H9 (cell line): ENCODE results near the gene ULK4. TPM values are rescaled to one million over a fixed set of nuclear protein-coding genes. Genes with fewer than 3 reads are reported as not detected.
A peak's percentile ranks its signal among the peaks of the same experiment; 100 is the strongest.

Experiments used
- DNase-seq: peaks from one replicate; pipeline ENCODE4 v3.0.0-alpha.2; 2017
- H2AFZ ChIP-seq: one replicate; pipeline ENCODE4 v1.6.1; 2013; ENCODE audit warnings: mild to moderate bottlenecking, low read length, control low read depth, moderate library complexity
- H2AK5ac ChIP-seq: 2 replicates; pipeline ENCODE4 v1.6.1; 2013; ENCODE audit warnings: low read length, control low read depth, mixed read lengths; ENCODE audit not compliant: insufficient read length
- H2BK120ac ChIP-seq: one replicate; pipeline ENCODE4 v1.6.1; 2013; ENCODE audit warnings: low read depth, mild to moderate bottlenecking, low read length, control low read depth, inconsistent platforms; ENCODE audit not compliant: poor library complexity, severe bottlenecking
- H2BK12ac ChIP-seq: 2 replicates; pipeline ENCODE4 v1.6.1; 2013; ENCODE audit warnings: low read length, control low read depth, mixed read lengths, low read depth; ENCODE audit not compliant: insufficient read length
- H2BK15ac ChIP-seq: 2 replicates; pipeline ENCODE4 v1.6.1; 2013; ENCODE audit warnings: low read depth, low read length, control low read depth
- H2BK20ac ChIP-seq: one replicate; pipeline ENCODE4 v1.6.1; 2013; ENCODE audit warnings: low read depth, mild to moderate bottlenecking, low read length, control low read depth, inconsistent platforms; ENCODE audit not compliant: poor library complexity, severe bottlenecking
- H2BK5ac ChIP-seq: 2 replicates; pipeline ENCODE4 v1.6.1; 2013; ENCODE audit warnings: low read length, control low read depth, mixed read lengths; ENCODE audit not compliant: insufficient read length
- H3K14ac ChIP-seq: 2 replicates; pipeline ENCODE4 v1.6.1; 2013; ENCODE audit warnings: low read length, control low read depth; ENCODE audit not compliant: insufficient read depth
- H3K18ac ChIP-seq: 2 replicates; pipeline ENCODE4 v1.6.1; 2013; ENCODE audit warnings: low read depth, mild to moderate bottlenecking, mixed read lengths, low read length, control low read depth; ENCODE audit not compliant: insufficient read length
- H3K23ac ChIP-seq: 2 replicates; pipeline ENCODE4 v1.6.1; 2013; ENCODE audit warnings: low read length, control low read depth, mixed read lengths, low read depth; ENCODE audit not compliant: insufficient read length
- H3K23me2 ChIP-seq: 2 replicates; pipeline ENCODE4 v1.6.1; 2013; ENCODE audit warnings: low read depth, mild to moderate bottlenecking, mixed read lengths, low read length, control low read depth; ENCODE audit not compliant: insufficient read length, poor library complexity, severe bottlenecking
- H3K27ac ChIP-seq: 2 replicates; pipeline ENCODE4 v1.5.1; 2013; ENCODE audit warnings: low read length, control low read depth, mixed read lengths, low read depth; ENCODE audit not compliant: insufficient read length
- H3K27me3 ChIP-seq: 2 replicates; pipeline ENCODE4 v1.6.1; 2013; ENCODE audit warnings: low read length, control low read depth, inconsistent platforms; ENCODE audit not compliant: insufficient read depth
- H3K4ac ChIP-seq: 2 replicates; pipeline ENCODE4 v1.6.1; 2013; ENCODE audit warnings: low read depth, mild to moderate bottlenecking, control low read depth, inconsistent platforms, low read length, moderate library complexity
- H3K4me1 ChIP-seq: 2 replicates; pipeline ENCODE4 v1.6.1; 2013; ENCODE audit warnings: low read length, control low read depth, inconsistent platforms; ENCODE audit not compliant: insufficient read depth
- H3K4me2 ChIP-seq: 2 replicates; pipeline ENCODE4 v1.6.1; 2013; ENCODE audit warnings: low read length, control low read depth, mixed read lengths; ENCODE audit not compliant: insufficient read length, insufficient read depth
- H3K56ac ChIP-seq: 2 replicates; pipeline ENCODE4 v1.6.1; 2013; ENCODE audit warnings: low read depth, mild to moderate bottlenecking, mixed read lengths, low read length, control low read depth; ENCODE audit not compliant: insufficient read length
- H3K79me1 ChIP-seq: 2 replicates; pipeline ENCODE4 v1.6.1; 2013; ENCODE audit warnings: low read depth, mild to moderate bottlenecking, moderate library complexity, low read length, control low read depth, inconsistent platforms; ENCODE audit not compliant: insufficient read depth, poor library complexity, severe bottlenecking
- H3K79me2 ChIP-seq: 2 replicates; pipeline ENCODE4 v1.6.1; 2013; ENCODE audit warnings: low read length, control low read depth, inconsistent platforms; ENCODE audit not compliant: insufficient read depth
- H3K9ac ChIP-seq: 2 replicates; pipeline ENCODE4 v1.6.1; 2013; ENCODE audit warnings: low read length, control low read depth, mixed read lengths; ENCODE audit not compliant: insufficient read length; ENCODE audit errors: extremely low read depth
- H3K9me3 ChIP-seq: one replicate; pipeline ENCODE4 v1.6.1; 2013; ENCODE audit warnings: low read depth, low read length, inconsistent platforms; ENCODE audit not compliant: control insufficient read depth
- H3T11ph ChIP-seq: one replicate; pipeline ENCODE4 v1.6.1; 2013; ENCODE audit warnings: mild to moderate bottlenecking, low read length, control low read depth, inconsistent platforms
- H4K20me1 ChIP-seq: one replicate; pipeline ENCODE4 v1.6.1; 2013; ENCODE audit not compliant: control insufficient read depth, insufficient read length, insufficient read depth
- H4K5ac ChIP-seq: 2 replicates; pipeline ENCODE4 v1.6.1; 2013; ENCODE audit warnings: low read depth, mild to moderate bottlenecking, mixed read lengths, low read length, control low read depth; ENCODE audit not compliant: insufficient read length
- H4K8ac ChIP-seq: replicated peaks from 2 replicates; pipeline ENCODE4 v1.6.1; 2013; ENCODE audit warnings: low read length, control low read depth, mixed read lengths, low read depth; ENCODE audit not compliant: insufficient read length
- H4K91ac ChIP-seq: 2 replicates; pipeline ENCODE4 v1.6.1; 2013; ENCODE audit warnings: low read depth, mild to moderate bottlenecking, moderate library complexity, mixed read lengths, low read length, control low read depth; ENCODE audit not compliant: insufficient read length
- H3K27ac Mint-ChIP-seq, 3 experiments: 2 replicates in 2 of 3; 3 replicates in 1 of 3; pipeline ENCODE4 v1.8.0; 2020 to 2021; ENCODE audit warnings: mixed read lengths in 3 of 3, mild to moderate bottlenecking in 1 of 3, moderate library complexity in 1 of 3
- H3K27me3 Mint-ChIP-seq: 2 replicates; pipeline ENCODE4 v1.8.0; 2021; ENCODE audit warnings: low read depth, mild to moderate bottlenecking, moderate library complexity, mixed read lengths
- H3K36me3 Mint-ChIP-seq, 3 experiments: 2 replicates in 2 of 3; 3 replicates in 1 of 3; pipeline ENCODE4 v1.8.0; 2020 to 2021; ENCODE audit warnings: low read depth in 3 of 3, mixed read lengths in 3 of 3; ENCODE audit not compliant: insufficient read depth in 1 of 3
- H3K4me1 Mint-ChIP-seq, 2 experiments: 2 replicates each; pipeline ENCODE4 v1.8.0; 2020; ENCODE audit warnings: mixed read lengths in 2 of 2
- H3K4me3 Mint-ChIP-seq, 2 experiments: 2 replicates in 1 of 2; 3 replicates in 1 of 2; pipeline ENCODE4 v1.8.0; 2020 to 2021; ENCODE audit warnings: mild to moderate bottlenecking in 2 of 2, mixed read lengths in 2 of 2, moderate library complexity in 1 of 2
- H3K9me3 Mint-ChIP-seq, 2 experiments: 2 replicates in 1 of 2; 3 replicates in 1 of 2; pipeline ENCODE4 v1.8.0; 2020; ENCODE audit warnings: mild to moderate bottlenecking in 2 of 2, mixed read lengths in 2 of 2, moderate library complexity in 1 of 2
- CTCF ChIP-seq: fragments of 200-600 bp; sonication (generic); conservative IDR thresholded peaks from 3 replicates; pipeline ENCODE4 v1.8.0; 2021; ENCODE audit warnings: antibody characterized with exemption, mild to moderate bottlenecking
- WGBS: extraction: QIAGEN DNeasy Blood & Tissue Kit; methylation state at CpG from one replicate; pipeline ENCODE4 v1.1.7; 2013; ENCODE audit warnings: missing lambda C conversion rate, low lambda C conversion rate, mixed read lengths; ENCODE audit not compliant: insufficient read length; ENCODE audit errors: extremely low coverage; 5-methylcytosine and 5-hydroxymethylcytosine counted together
- total RNA-seq: library from RNA; stranded (reverse); gene quantifications from 2 replicates; pipeline ENCODE4 v1.2.1, GENCODE V29; 2021

ULK4 gene
- total RNA-seq, 1 experiment from 2014 or later, result 12.9 TPM

DNA sequence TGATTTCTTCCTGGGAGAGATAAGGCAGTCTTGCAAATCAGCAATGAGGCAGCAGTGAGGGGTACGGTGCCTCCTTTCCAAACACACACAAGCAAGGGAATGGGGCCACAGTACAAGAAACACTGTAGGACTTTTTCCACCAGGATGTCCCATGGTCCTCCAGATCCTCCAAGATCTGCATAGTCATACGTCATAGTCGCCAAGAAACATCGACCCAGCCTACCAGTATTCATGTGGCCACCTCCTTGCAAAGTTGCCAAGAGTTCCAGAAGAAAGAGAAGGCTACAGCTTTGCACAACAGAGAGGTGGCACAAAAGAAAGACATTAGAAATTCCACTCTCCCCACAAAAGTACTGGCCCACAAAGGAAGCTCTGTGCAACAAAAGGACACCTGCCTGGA, 504.7 kb downstream of the ULK4 start:
- Histone ChIP-seq H3T11ph (no peak overlapping the region), H3K9me3 (no peaks in the 10 kb centered on the region), H2BK5ac (no peak overlapping the region), H3K27me3 (no peaks in the 10 kb centered on the region), H2AK5ac (no peak overlapping the region), H2BK120ac (no peak overlapping the region), H3K79me2 (no peaks in the 10 kb centered on the region), H4K20me1 (no peaks in the 10 kb centered on the region), H3K79me1 (no peaks in the 10 kb centered on the region), H2AFZ (no peak overlapping the region), H3K23ac (no peak overlapping the region), H3K27ac (no peak overlapping the region), H3K18ac (no peak overlapping the region), H4K5ac (no peak overlapping the region), H3K14ac (no peak overlapping the region), H2BK20ac (no peak overlapping the region), H4K91ac (no peak overlapping the region), H3K4me1 (no peaks in the 10 kb centered on the region; the same call in 1 of the 2 replicates), H4K8ac (no peak overlapping the region), H3K4ac (no peak overlapping the region), H2BK12ac (no peak overlapping the region), H3K23me2 (no peaks in the 10 kb centered on the region), H3K9ac (no peak overlapping the region), H3K56ac (no peak overlapping the region), H2BK15ac (no peak overlapping the region), H3K4me2 (no peak overlapping the region)
- H3K27me3 Mint-ChIP-seq, result no peaks in the 10 kb centered on the region
- peaks cover 4 to 7% (median 6%) of the 10 kb centered on the region in 3 experiments for H3K36me3 Mint-ChIP-seq
- H3K27ac Mint-ChIP-seq, result peak overlapping the region in 2 of 3 experiments; percentile 7 to 23; a peak in 3 of 7 replicates
- H3K9me3 Mint-ChIP-seq, result peaks cover 0 to 5% of the 10 kb centered on the region in 2 experiments; a peak in 2 of 5 replicates
- DNase-seq, result no peak
- no CpG with 5 or more reads among the region's 4 CpGs for WGBS
- no peak for TF ChIP-seq CTCF
- H3K4me3 Mint-ChIP-seq, result no peak overlapping the region
- peaks cover 23 to 25% of the 10 kb centered on the region in 2 experiments for H3K4me1 Mint-ChIP-seq
